ENCODE data around the gene ATP6V0A1.

- no peak for TF ChIP-seq CTCF (IDR thresholded peaks at IDR 0.05)
- TF ChIP-seq POLR2AphosphoS5 (IDR thresholded peaks at IDR 0.05): no peak
- no peak for TF ChIP-seq POLR2A (IDR thresholded peaks at IDR 0.05)
These were observed 66.5 kb downstream of the ATP6V0A1 start for GRCh38 chr17:42525221-42525620.
